Gastrocnemius medialis (tissue), 4 donors: ENCODE measurements around the gene CRHR2.

Experiments
- POLR2A ChIP-seq, 2 donors: fragments of 450-650 bp; IDR thresholded peaks; one replicate each; pipeline ENCODE4 v1.6.1; 2017; ENCODE audit warnings: antibody characterized with exemption in 2 of 2, mild to moderate bottlenecking in 2 of 2, moderate library complexity in 2 of 2
- TF ChIP-seq, protein P1 (sequence below), 5 experiments: fragments of 450-650 bp in 3 of 5; fragments of 200-600 bp in 2 of 5; sonication (generic) in 2 of 5; IDR thresholded peaks in 4 of 5; conservative IDR thresholded peaks in 1 of 5; 1 replicate in 4 of 5; 2 replicates in 1 of 5; pipeline ENCODE4 v1.5.1; 2016 to 2019; ENCODE audit warnings: antibody characterized with exemption in 5 of 5, mild to moderate bottlenecking in 3 of 5, moderate library complexity in 3 of 5

DNA sequence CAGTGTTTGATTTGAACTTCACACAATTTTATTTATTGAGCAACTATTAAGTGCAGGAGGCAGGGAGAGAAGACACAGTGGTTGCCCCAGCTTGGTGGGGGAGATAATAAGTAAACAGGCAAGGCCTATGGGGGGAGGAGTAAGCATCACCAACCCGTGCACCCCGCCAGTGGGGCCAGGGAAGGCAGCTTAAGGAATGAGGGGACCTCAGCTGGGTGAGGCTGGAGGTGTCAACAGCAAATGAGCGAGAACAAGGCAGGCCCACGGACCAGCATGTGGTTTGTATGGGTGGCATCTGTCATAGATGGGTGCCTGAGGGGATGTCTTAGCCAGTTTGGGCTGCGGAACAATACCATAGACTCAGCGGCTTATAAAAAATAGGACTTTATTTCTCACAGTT lies 24.1 kb upstream of the CRHR2 start:
- TF ChIP-seq POLR2A (IDR thresholded peaks at IDR 0.05): no peak
- TF ChIP-seq, protein P1, sequence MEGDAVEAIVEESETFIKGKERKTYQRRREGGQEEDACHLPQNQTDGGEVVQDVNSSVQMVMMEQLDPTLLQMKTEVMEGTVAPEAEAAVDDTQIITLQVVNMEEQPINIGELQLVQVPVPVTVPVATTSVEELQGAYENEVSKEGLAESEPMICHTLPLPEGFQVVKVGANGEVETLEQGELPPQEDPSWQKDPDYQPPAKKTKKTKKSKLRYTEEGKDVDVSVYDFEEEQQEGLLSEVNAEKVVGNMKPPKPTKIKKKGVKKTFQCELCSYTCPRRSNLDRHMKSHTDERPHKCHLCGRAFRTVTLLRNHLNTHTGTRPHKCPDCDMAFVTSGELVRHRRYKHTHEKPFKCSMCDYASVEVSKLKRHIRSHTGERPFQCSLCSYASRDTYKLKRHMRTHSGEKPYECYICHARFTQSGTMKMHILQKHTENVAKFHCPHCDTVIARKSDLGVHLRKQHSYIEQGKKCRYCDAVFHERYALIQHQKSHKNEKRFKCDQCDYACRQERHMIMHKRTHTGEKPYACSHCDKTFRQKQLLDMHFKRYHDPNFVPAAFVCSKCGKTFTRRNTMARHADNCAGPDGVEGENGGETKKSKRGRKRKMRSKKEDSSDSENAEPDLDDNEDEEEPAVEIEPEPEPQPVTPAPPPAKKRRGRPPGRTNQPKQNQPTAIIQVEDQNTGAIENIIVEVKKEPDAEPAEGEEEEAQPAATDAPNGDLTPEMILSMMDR (IDR thresholded peaks at IDR 0.05 in 4 of 5, conservative IDR thresholded peaks at IDR 0.05 in 1 of 5): no peak
